Measurements from ENCODE around the gene PARM1.

- TF ChIP-seq POLR2A (IDR thresholded peaks at IDR 0.05) (no peak), CTCF (IDR thresholded peaks at IDR 0.05) (no peak), EP300 (IDR thresholded peaks at IDR 0.05) (no peak), POLR2AphosphoS5 (IDR thresholded peaks at IDR 0.05) (no peak)
Observed at GRCh38 chr4:74931376-74931775, 1.5 kb upstream of the PARM1 start.
